ENCODE results near the gene SPATA4.

DNA sequence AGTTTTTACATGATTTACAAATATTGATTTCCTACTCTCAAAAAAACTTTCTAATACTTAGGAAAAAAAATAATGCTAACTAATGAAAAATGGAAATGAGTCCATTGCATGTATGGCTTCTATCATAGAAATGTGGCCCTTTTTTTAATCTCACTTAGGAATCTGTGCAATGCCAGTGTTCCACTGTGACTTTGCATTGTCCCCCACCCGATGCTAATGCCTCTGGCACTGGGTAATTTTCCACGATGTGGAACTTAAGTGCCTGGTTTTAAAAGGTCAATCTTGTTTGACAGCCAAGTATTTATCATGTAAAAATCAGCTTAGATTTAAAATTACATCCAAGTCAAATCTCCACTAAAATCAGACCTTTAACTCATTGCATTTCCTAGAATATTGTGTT, 53.1 kb downstream of the SPATA4 start:
- no peak for TF ChIP-seq POLR2AphosphoS5 (IDR thresholded peaks at IDR 0.05; ENCODE audit: insufficient read depth, low read depth, low read length)
- TF ChIP-seq, protein P1, sequence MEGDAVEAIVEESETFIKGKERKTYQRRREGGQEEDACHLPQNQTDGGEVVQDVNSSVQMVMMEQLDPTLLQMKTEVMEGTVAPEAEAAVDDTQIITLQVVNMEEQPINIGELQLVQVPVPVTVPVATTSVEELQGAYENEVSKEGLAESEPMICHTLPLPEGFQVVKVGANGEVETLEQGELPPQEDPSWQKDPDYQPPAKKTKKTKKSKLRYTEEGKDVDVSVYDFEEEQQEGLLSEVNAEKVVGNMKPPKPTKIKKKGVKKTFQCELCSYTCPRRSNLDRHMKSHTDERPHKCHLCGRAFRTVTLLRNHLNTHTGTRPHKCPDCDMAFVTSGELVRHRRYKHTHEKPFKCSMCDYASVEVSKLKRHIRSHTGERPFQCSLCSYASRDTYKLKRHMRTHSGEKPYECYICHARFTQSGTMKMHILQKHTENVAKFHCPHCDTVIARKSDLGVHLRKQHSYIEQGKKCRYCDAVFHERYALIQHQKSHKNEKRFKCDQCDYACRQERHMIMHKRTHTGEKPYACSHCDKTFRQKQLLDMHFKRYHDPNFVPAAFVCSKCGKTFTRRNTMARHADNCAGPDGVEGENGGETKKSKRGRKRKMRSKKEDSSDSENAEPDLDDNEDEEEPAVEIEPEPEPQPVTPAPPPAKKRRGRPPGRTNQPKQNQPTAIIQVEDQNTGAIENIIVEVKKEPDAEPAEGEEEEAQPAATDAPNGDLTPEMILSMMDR (IDR thresholded peaks at IDR 0.05; ENCODE audit: extremely low read depth in 1 of 2, insufficient read depth in 1 of 2, low read depth in 1 of 2, low read length in 2 of 2), result no peak
- no peak for TF ChIP-seq EZH2 (IDR thresholded peaks at IDR 0.05; ENCODE audit: borderline replicate concordance, low read depth, low read length, severe bottlenecking)
- no peak for TF ChIP-seq POLR2A (IDR thresholded peaks at IDR 0.05; ENCODE audit: low read depth, low read length)
- TF ChIP-seq, protein P2, sequence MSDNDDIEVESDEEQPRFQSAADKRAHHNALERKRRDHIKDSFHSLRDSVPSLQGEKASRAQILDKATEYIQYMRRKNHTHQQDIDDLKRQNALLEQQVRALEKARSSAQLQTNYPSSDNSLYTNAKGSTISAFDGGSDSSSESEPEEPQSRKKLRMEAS (IDR thresholded peaks at IDR 0.05; ENCODE audit: insufficient read depth, insufficient read length), result no peak
- TF ChIP-seq FOS (IDR thresholded peaks at IDR 0.05; ENCODE audit: borderline replicate concordance, insufficient read depth, low read length), result no peak
- TF ChIP-seq JUN (IDR thresholded peaks at IDR 0.05; ENCODE audit: borderline replicate concordance, insufficient read depth, insufficient read length, low read depth), result no peak

Data from endothelial cell of umbilical vein (primary cell).